Osteoblast (primary cell): ENCODE data around the gene SH3RF3. TPM values are rescaled to one million over a fixed set of nuclear protein-coding genes. Genes with fewer than 3 reads are reported as not detected.

Experiments used
- DNase-seq: peaks from one replicate; pipeline ENCODE4 v3.0.0; 2011; ENCODE audit warnings: low spot score, mixed read lengths; ENCODE audit not compliant: insufficient read length; ENCODE audit errors: missing footprints
- H2AFZ ChIP-seq: 2 replicates; pipeline ENCODE4 v1.6.0; 2011; ENCODE audit warnings: mild to moderate bottlenecking, low read length
- H3K27ac ChIP-seq: 2 replicates; pipeline ENCODE4 v1.5.1; 2011; ENCODE audit warnings: mild to moderate bottlenecking, low read depth, low read length, moderate library complexity
- H3K27me3 ChIP-seq: 2 replicates; pipeline ENCODE4 v1.6.0; 2012; ENCODE audit warnings: mild to moderate bottlenecking, control low read depth, inconsistent platforms, low read length, moderate library complexity; ENCODE audit not compliant: insufficient read depth
- H3K36me3 ChIP-seq: 2 replicates; pipeline ENCODE4 v1.5.1; 2011; ENCODE audit warnings: mild to moderate bottlenecking, low read length, control low read depth, moderate library complexity; ENCODE audit not compliant: insufficient read depth
- H3K4me1 ChIP-seq: 2 replicates; pipeline ENCODE4 v1.5.1; 2011; ENCODE audit warnings: mild to moderate bottlenecking, low read length, control low read depth, moderate library complexity; ENCODE audit not compliant: insufficient read depth
- H3K4me2 ChIP-seq: 2 replicates; pipeline ENCODE4 v1.6.0; 2011; ENCODE audit warnings: mild to moderate bottlenecking, low read length; ENCODE audit not compliant: insufficient read depth
- H3K4me3 ChIP-seq: fragments of 200-600 bp; sonication (generic); 3 replicates; pipeline ENCODE4 v1.5.1; 2012; ENCODE audit warnings: mild to moderate bottlenecking, low read length, inconsistent platforms; ENCODE audit not compliant: insufficient read depth
- H3K79me2 ChIP-seq: 2 replicates; pipeline ENCODE4 v1.6.0; 2012; ENCODE audit warnings: mild to moderate bottlenecking, low read length, control low read depth, inconsistent platforms; ENCODE audit not compliant: insufficient read depth
- H3K9me3 ChIP-seq: 2 replicates; pipeline ENCODE4 v1.5.1; 2011; ENCODE audit warnings: low read depth, low read length, control low read depth
- H4K20me1 ChIP-seq: 2 replicates; pipeline ENCODE4 v1.6.0; 2012; ENCODE audit warnings: mild to moderate bottlenecking, low read length, control low read depth; ENCODE audit not compliant: insufficient read depth
- CTCF ChIP-seq: IDR thresholded peaks from 2 replicates; pipeline ENCODE4 v1.5.1; 2011; ENCODE audit warnings: mild to moderate bottlenecking, low read depth, low read length, moderate library complexity; ENCODE audit errors: extremely low read depth
- total RNA-seq: library from RNA; depleted of rRNA; stranded (reverse); fragments of >200 nt; gene quantifications from 2 replicates; pipeline ENCODE4 v1.2.3, GENCODE V29; 2012

SH3RF3 gene
- 14.7 and 14.8 TPM in 2 replicates for total RNA-seq

- Histone ChIP-seq H2AFZ (peak within 1 kb of the TSS; percentile 64), H3K27me3 (no peaks in the 10 kb centered on the region), H3K79me2 (peaks cover 53% of the 10 kb centered on the region), H3K4me3 (peak within 1 kb of the TSS; percentile 85), H3K9me3 (no peaks in the 10 kb centered on the region), H4K20me1 (peaks cover 39% of the 10 kb centered on the region), H3K4me2 (peak within 1 kb of the TSS; percentile 88), H3K36me3 (no peaks in the 10 kb centered on the region), H3K27ac (peak within 1 kb of the TSS; percentile 78), H3K4me1 (peaks cover 42% of the 10 kb centered on the region)
- TF ChIP-seq CTCF: no peak
- DNase-seq: peak; percentile 93
Measured at GRCh38 chr2:109128616-109129355, at the start of gene SH3RF3. SH3RF3 (plus strand) TSS chr2:109129205.

GRCh38 chr2:109079590-109079989, 49.4 kb upstream of the SH3RF3 start:
- no peaks in the 10 kb centered on the region for H3K9me3 ChIP-seq
- no peak overlapping the region for H3K4me3 ChIP-seq
- TF ChIP-seq CTCF: no peak
- H3K79me2 ChIP-seq: no peaks in the 10 kb centered on the region
- H3K4me2 ChIP-seq: no peak overlapping the region
- H3K27me3 ChIP-seq: peaks cover 39% of the 10 kb centered on the region
- no peaks in the 10 kb centered on the region for H4K20me1 ChIP-seq
- no peaks in the 10 kb centered on the region for H3K36me3 ChIP-seq
- H3K27ac ChIP-seq: no peak overlapping the region
- no peaks in the 10 kb centered on the region for H3K4me1 ChIP-seq
- DNase-seq: no peak
- H2AFZ ChIP-seq: no peak overlapping the region

- H3K4me3 ChIP-seq: no peak overlapping the region
- peaks cover 42% of the 10 kb centered on the region for H3K27me3 ChIP-seq
- H4K20me1 ChIP-seq: no peaks in the 10 kb centered on the region
- no peaks in the 10 kb centered on the region for H3K9me3 ChIP-seq
- H3K4me2 ChIP-seq: no peak overlapping the region
- no peak overlapping the region for H2AFZ ChIP-seq
- H3K79me2 ChIP-seq: no peaks in the 10 kb centered on the region
- peak; percentile 6 for DNase-seq
- no peak for TF ChIP-seq CTCF
- H3K4me1 ChIP-seq: no peaks in the 10 kb centered on the region
- no peak overlapping the region for H3K27ac ChIP-seq
- no peaks in the 10 kb centered on the region for H3K36me3 ChIP-seq
Measured at GRCh38 chr2:109080109-109080508, 48.9 kb upstream of the SH3RF3 start.

- TF ChIP-seq CTCF: no peak
- Histone ChIP-seq H4K20me1 (no peaks in the 10 kb centered on the region), H2AFZ (no peak overlapping the region), H3K4me1 (no peaks in the 10 kb centered on the region), H3K4me2 (no peak overlapping the region), H3K9me3 (no peaks in the 10 kb centered on the region), H3K79me2 (no peaks in the 10 kb centered on the region), H3K27ac (no peak overlapping the region), H3K27me3 (peaks cover 42% of the 10 kb centered on the region), H3K36me3 (no peaks in the 10 kb centered on the region), H3K4me3 (no peak overlapping the region)
- peak; percentile 8 for DNase-seq
Measured at GRCh38 chr2:109080757-109081156, 48.2 kb upstream of the SH3RF3 start.
